HG03280 (cell line): ENCODE measurements around the gene KNDC1.

Experiments
- ATAC-seq: cut with Tn5 transposase; IDR thresholded peaks from one replicate; pipeline ENCODE4 v1.9.1; 2021; ENCODE audit warnings: mild to moderate bottlenecking, moderate library complexity; ENCODE audit not compliant: unreplicated experiment

The KNDC1 gene

GRCh38 chr10:133202778-133203651 lies 43.0 kb downstream of the KNDC1 start:
- ATAC-seq = no peak

GRCh38 chr10:133203652-133204195 lies 43.7 kb downstream of the KNDC1 start:
- no peak for ATAC-seq

- no peak for ATAC-seq
These were observed 44.4 kb downstream of the KNDC1 start for GRCh38 chr10:133204226-133205015.

GRCh38 chr10:133205146-133205545 lies 45.1 kb downstream of the KNDC1 start:
- ATAC-seq = no peak

GRCh38 chr10:133206356-133207040 lies 46.5 kb downstream of the KNDC1 start:
- no peak for ATAC-seq

GRCh38 chr10:133207041-133207600 lies 47.1 kb downstream of the KNDC1 start:
- no peak for ATAC-seq

- no peak for ATAC-seq
These were observed 47.6 kb downstream of the KNDC1 start for GRCh38 chr10:133207627-133208026.

- no peak for ATAC-seq
These were observed 48.4 kb downstream of the KNDC1 start for GRCh38 chr10:133208466-133208865.

GRCh38 chr10:133209117-133209516 lies 49.1 kb downstream of the KNDC1 start:
- no peak for ATAC-seq

- no peak for ATAC-seq
These were observed 49.6 kb downstream of the KNDC1 start for GRCh38 chr10:133209641-133210040.

- ATAC-seq = no peak
These were observed 50.5 kb downstream of the KNDC1 start for GRCh38 chr10:133210398-133211140.

- ATAC-seq = no peak
These were observed 51.3 kb downstream of the KNDC1 start for GRCh38 chr10:133211141-133211830.

- ATAC-seq = no peak
These were observed 52.2 kb downstream of the KNDC1 start for GRCh38 chr10:133211959-133212852.

- no peak for ATAC-seq
These were observed 53.0 kb downstream of the KNDC1 start for GRCh38 chr10:133212853-133213494.

GRCh38 chr10:133213641-133214467 lies 53.8 kb downstream of the KNDC1 start:
- no peak for ATAC-seq

GRCh38 chr10:133214468-133215410 lies 54.7 kb downstream of the KNDC1 start:
- ATAC-seq = no peak
